Measurements from ENCODE around the gene PNKP.

GRCh38 chr19:49857838-49858087 is 9.6 kb downstream of the PNKP start:
- TF ChIP-seq, protein P1, sequence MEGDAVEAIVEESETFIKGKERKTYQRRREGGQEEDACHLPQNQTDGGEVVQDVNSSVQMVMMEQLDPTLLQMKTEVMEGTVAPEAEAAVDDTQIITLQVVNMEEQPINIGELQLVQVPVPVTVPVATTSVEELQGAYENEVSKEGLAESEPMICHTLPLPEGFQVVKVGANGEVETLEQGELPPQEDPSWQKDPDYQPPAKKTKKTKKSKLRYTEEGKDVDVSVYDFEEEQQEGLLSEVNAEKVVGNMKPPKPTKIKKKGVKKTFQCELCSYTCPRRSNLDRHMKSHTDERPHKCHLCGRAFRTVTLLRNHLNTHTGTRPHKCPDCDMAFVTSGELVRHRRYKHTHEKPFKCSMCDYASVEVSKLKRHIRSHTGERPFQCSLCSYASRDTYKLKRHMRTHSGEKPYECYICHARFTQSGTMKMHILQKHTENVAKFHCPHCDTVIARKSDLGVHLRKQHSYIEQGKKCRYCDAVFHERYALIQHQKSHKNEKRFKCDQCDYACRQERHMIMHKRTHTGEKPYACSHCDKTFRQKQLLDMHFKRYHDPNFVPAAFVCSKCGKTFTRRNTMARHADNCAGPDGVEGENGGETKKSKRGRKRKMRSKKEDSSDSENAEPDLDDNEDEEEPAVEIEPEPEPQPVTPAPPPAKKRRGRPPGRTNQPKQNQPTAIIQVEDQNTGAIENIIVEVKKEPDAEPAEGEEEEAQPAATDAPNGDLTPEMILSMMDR (IDR thresholded peaks at IDR 0.05): no peak
- TF ChIP-seq ZNF138 (CRISPR knock-in tag; conservative IDR thresholded peaks at IDR 0.05) (no peak), E2F5 (CRISPR knock-in tag; IDR thresholded peaks at IDR 0.05) (no peak), SP1 (CRISPR knock-in tag; conservative IDR thresholded peaks at IDR 0.05) (no peak)
- TF ChIP-seq, protein P2, sequence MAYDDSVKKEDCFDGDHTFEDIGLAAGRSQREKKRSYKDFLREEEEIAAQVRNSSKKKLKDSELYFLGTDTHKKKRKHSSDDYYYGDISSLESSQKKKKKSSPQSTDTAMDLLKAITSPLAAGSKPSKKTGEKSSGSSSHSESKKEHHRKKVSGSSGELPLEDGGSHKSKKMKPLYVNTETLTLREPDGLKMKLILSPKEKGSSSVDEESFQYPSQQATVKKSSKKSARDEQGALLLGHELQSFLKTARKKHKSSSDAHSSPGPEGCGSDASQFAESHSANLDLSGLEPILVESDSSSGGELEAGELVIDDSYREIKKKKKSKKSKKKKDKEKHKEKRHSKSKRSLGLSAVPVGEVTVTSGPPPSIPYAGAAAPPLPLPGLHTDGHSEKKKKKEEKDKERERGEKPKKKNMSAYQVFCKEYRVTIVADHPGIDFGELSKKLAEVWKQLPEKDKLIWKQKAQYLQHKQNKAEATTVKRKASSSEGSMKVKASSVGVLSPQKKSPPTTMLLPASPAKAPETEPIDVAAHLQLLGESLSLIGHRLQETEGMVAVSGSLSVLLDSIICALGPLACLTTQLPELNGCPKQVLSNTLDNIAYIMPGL (CRISPR knock-in tag; IDR thresholded peaks at IDR 0.05): no peak
- TF ChIP-seq, protein P3, sequence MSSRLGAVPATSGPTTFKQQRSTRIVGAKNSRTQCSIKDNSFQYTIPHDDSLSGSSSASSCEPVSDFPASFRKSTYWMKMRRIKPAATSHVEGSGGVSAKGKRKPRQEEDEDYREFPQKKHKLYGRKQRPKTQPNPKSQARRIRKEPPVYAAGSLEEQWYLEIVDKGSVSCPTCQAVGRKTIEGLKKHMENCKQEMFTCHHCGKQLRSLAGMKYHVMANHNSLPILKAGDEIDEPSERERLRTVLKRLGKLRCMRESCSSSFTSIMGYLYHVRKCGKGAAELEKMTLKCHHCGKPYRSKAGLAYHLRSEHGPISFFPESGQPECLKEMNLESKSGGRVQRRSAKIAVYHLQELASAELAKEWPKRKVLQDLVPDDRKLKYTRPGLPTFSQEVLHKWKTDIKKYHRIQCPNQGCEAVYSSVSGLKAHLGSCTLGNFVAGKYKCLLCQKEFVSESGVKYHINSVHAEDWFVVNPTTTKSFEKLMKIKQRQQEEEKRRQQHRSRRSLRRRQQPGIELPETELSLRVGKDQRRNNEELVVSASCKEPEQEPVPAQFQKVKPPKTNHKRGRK (CRISPR knock-in tag; IDR thresholded peaks at IDR 0.05; ENCODE audit: borderline replicate concordance): no peak
